ENCODE results near the gene REV1. TPM values are rescaled to one million over a fixed set of nuclear protein-coding genes. Genes with fewer than 3 reads are reported as not detected.

The REV1 gene
- total and polyA plus RNA-seq, 4 donors, result 4.0 to 37.7 (median 16.2) TPM

DNA sequence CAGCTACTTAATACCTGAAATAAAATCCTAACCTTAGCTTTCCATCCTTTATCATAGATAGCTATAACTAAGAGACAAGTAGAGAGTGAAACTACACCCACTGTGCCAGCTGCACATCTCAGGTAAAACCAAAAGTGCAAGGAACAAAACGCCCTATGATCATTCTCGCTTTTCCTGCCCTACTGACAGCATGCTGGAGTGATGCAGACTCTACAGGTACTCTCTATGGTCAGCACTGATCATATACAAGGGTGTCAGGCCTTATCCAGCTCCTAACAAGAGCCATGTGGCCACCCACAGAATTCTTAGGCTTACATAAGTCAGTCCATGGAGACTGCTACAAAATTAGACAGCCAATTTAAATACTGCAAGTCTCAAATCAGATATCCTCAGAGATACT, 45.6 kb downstream of the REV1 start:
- Histone ChIP-seq H3K27ac (ENCODE audit: low read depth in 1 of 2, low read length in 2 of 2) (no peak overlapping the region), H3K4me1 (ENCODE audit: control insufficient read depth in 4 of 4, insufficient read depth in 4 of 4, low read length in 3 of 4) (no peaks in the 10 kb centered on the region), H3K27me3 (ENCODE audit: control insufficient read depth in 4 of 4, insufficient read depth in 4 of 4, low read length in 3 of 4) (no peaks in the 10 kb centered on the region), H3K4me3 (ENCODE audit: low read depth in 1 of 3, low read length in 3 of 3) (no peak overlapping the region), H3K9me3 (ENCODE audit: control insufficient read depth in 4 of 4, low read length in 3 of 4) (no peaks in the 10 kb centered on the region), H3K9ac (ENCODE audit: low read depth in 1 of 2, low read length in 2 of 2) (no peak overlapping the region), H3K36me3 (ENCODE audit: control insufficient read depth in 4 of 4, insufficient read depth in 3 of 4, low read depth in 1 of 4, low read length in 3 of 4) (peaks cover 3 to 17% (median 11%) of the 10 kb centered on the region in 4 donors)
- 79% methylated on average over 2 of the region's 2 CpGs for WGBS
- DNase-seq (ENCODE audit: low spot score), result no peak
- no peak for TF ChIP-seq NR2F2 (IDR thresholded peaks at IDR 0.05)
- no peak for TF ChIP-seq REST (IDR thresholded peaks at IDR 0.05)
- no peak for TF ChIP-seq HNF4G (IDR thresholded peaks at IDR 0.05)
- TF ChIP-seq, protein P1, sequence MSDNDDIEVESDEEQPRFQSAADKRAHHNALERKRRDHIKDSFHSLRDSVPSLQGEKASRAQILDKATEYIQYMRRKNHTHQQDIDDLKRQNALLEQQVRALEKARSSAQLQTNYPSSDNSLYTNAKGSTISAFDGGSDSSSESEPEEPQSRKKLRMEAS (IDR thresholded peaks at IDR 0.05), result no peak
- TF ChIP-seq ATF3 (IDR thresholded peaks at IDR 0.05), result no peak
- TF ChIP-seq RXRA (IDR thresholded peaks at IDR 0.05), result no peak
- no peak for TF ChIP-seq EGR1 (IDR thresholded peaks at IDR 0.05; ENCODE audit: low read depth in 2 of 2)
- no peak for TF ChIP-seq FOXA2 (IDR thresholded peaks at IDR 0.05)
- no peak for TF ChIP-seq ZBTB33 (IDR thresholded peaks at IDR 0.05)
- TF ChIP-seq SP1 (IDR thresholded peaks at IDR 0.05), result no peak
- no peak for TF ChIP-seq YY1 (IDR thresholded peaks at IDR 0.05)
- TF ChIP-seq RAD21 (IDR thresholded peaks at IDR 0.05), result no peak
- TF ChIP-seq GABPA (IDR thresholded peaks at IDR 0.05 in 1 of 2, conservative IDR thresholded peaks at IDR 0.05 in 1 of 2), result no peak
- no peak for TF ChIP-seq TAF1 (conservative IDR thresholded peaks at IDR 0.05)
- TF ChIP-seq FOXA1 (IDR thresholded peaks at IDR 0.05), result no peak
- no peak for TF ChIP-seq CTCF (IDR thresholded peaks at IDR 0.05; ENCODE audit: low read depth, low read length, missing input control)
- no peak for TF ChIP-seq JUND (IDR thresholded peaks at IDR 0.05)
- TF ChIP-seq HNF4A (conservative IDR thresholded peaks at IDR 0.05), result no peak

All from liver (tissue), 9 donors.